WTC11 (cell line): Measurements from ENCODE around the gene FRRS1. TPM values are rescaled to one million over a fixed set of nuclear protein-coding genes. Genes with fewer than 3 reads are reported as not detected.

Source experiments
- ATAC-seq: fragments of 200-7000 bp; cut with Tn5 transposase; 2 replicates; pipeline ENCODE4 v1.10.0; 2021; ENCODE audit warnings: mild to moderate bottlenecking, moderate library complexity
- CTCF ChIA-PET: fragments of 300-600 bp; sonication (Branson Sonifier 250); formaldehyde crosslinking; loops from one replicate; lab custom pipeline; 2021; ENCODE audit warnings: antibody characterized with exemption; lab: Charles Lee
- POLR2A ChIA-PET: fragments of 350-600 bp; sonication (Branson Sonifier 250); formaldehyde crosslinking; loops from one replicate; lab custom pipeline; 2021; ENCODE audit warnings: antibody characterized with exemption; lab: Charles Lee
- DNase-seq: peaks from one replicate; pipeline ENCODE4 v3.0.0; 2021; ENCODE audit warnings: low spot score
- H3K27ac Mint-ChIP-seq: 2 replicates; pipeline ENCODE4 v1.8.0; 2021; ENCODE audit warnings: mixed read lengths
- H3K27me3 Mint-ChIP-seq: 2 replicates; pipeline ENCODE4 v1.8.0; 2021; ENCODE audit warnings: low read depth, mild to moderate bottlenecking, moderate library complexity, mixed read lengths
- H3K36me3 Mint-ChIP-seq: 2 replicates; pipeline ENCODE4 v1.8.0; 2021; ENCODE audit warnings: mixed read lengths
- H3K4me1 Mint-ChIP-seq: 2 replicates; pipeline ENCODE4 v1.8.0; 2022; ENCODE audit warnings: mixed read lengths
- H3K4me3 Mint-ChIP-seq: 2 replicates; pipeline ENCODE4 v1.8.0; 2021; ENCODE audit warnings: mild to moderate bottlenecking, moderate library complexity, mixed read lengths
- H3K9me3 Mint-ChIP-seq: 2 replicates; pipeline ENCODE4 v1.8.0; 2021; ENCODE audit warnings: mixed read lengths
- ATF1 ChIP-seq: sonication (generic); formaldehyde crosslinking; IDR thresholded peaks from 2 replicates; pipeline ENCODE4 v1.8.1; 2023; ENCODE audit warnings: mild to moderate bottlenecking, moderate library complexity, missing genetic modification reagents
- CBFB ChIP-seq: sonication (generic); formaldehyde crosslinking; IDR thresholded peaks from 2 replicates; pipeline ENCODE4 v1.8.1; 2022; ENCODE audit warnings: mild to moderate bottlenecking, low read depth, missing genetic modification reagents
- EMX1 ChIP-seq: fragments of 250-450 bp; sonication (Bioruptor Pico); IDR thresholded peaks from 2 replicates; pipeline ENCODE4 v1.8.0; 2021; ENCODE audit warnings: mild to moderate bottlenecking
- JAZF1 ChIP-seq: fragments of 250-450 bp; sonication (Bioruptor Pico); IDR thresholded peaks from 2 replicates; pipeline ENCODE4 v1.9.0; 2021; ENCODE audit warnings: moderate library complexity, mild to moderate bottlenecking, inconsistent platforms
- MYBL2 ChIP-seq: sonication (generic); formaldehyde crosslinking; IDR thresholded peaks from 2 replicates; pipeline ENCODE4 v1.8.1; 2023; ENCODE audit warnings: mild to moderate bottlenecking, moderate library complexity, missing genetic modification reagents
- NFATC4 ChIP-seq: fragments of 250-450 bp; sonication (Bioruptor Pico); IDR thresholded peaks from 2 replicates; pipeline ENCODE4 v1.9.0; 2021; ENCODE audit warnings: mild to moderate bottlenecking
- NR2C2 ChIP-seq: sonication (generic); formaldehyde crosslinking; IDR thresholded peaks from 2 replicates; pipeline ENCODE4 v1.8.0; 2022; ENCODE audit warnings: mild to moderate bottlenecking, missing genetic modification reagents
- SMAD3 ChIP-seq: sonication (generic); formaldehyde crosslinking; IDR thresholded peaks from 2 replicates; pipeline ENCODE4 v1.8.0; 2022; ENCODE audit warnings: missing genetic modification reagents, mild to moderate bottlenecking, borderline replicate concordance
- TCF7 ChIP-seq: sonication (generic); formaldehyde crosslinking; IDR thresholded peaks from 2 replicates; pipeline ENCODE4 v1.8.0; 2022; ENCODE audit warnings: mild to moderate bottlenecking, low read depth, missing genetic modification reagents, moderate library complexity
- ZBTB21 ChIP-seq: sonication (generic); formaldehyde crosslinking; IDR thresholded peaks from 2 replicates; pipeline ENCODE4 v1.8.1; 2023; ENCODE audit warnings: mild to moderate bottlenecking, missing genetic modification reagents, borderline replicate concordance
- ZNF263 ChIP-seq: sonication (generic); formaldehyde crosslinking; IDR thresholded peaks from 2 replicates; pipeline ENCODE4 v1.8.1; 2022; ENCODE audit warnings: low read depth, mild to moderate bottlenecking, moderate library complexity, missing genetic modification reagents
- ZNF396 ChIP-seq: fragments of 250-450 bp; sonication (Bioruptor Pico); IDR thresholded peaks from 2 replicates; pipeline ENCODE4 v1.8.0; 2021; ENCODE audit warnings: mild to moderate bottlenecking, moderate library complexity, borderline replicate concordance
- total RNA-seq: library from RNA; stranded (reverse); gene quantifications from 3 replicates; pipeline ENCODE4 v1.2.3, GENCODE V29; 2021
- TF ChIP-seq, protein P1 (sequence below): sonication (generic); formaldehyde crosslinking; IDR thresholded peaks from 2 replicates; pipeline ENCODE4 v1.8.0; 2023; ENCODE audit warnings: mild to moderate bottlenecking, missing genetic modification reagents
- TF ChIP-seq, protein P2 (sequence below): sonication (generic); formaldehyde crosslinking; IDR thresholded peaks from 2 replicates; pipeline ENCODE4 v1.8.0; 2023; ENCODE audit warnings: missing genetic modification reagents, mild to moderate bottlenecking, borderline replicate concordance
- TF ChIP-seq, protein P3 (sequence below): sonication (generic); formaldehyde crosslinking; IDR thresholded peaks from 2 replicates; pipeline ENCODE4 v1.8.1; 2023; ENCODE audit warnings: mild to moderate bottlenecking, missing genetic modification reagents, moderate library complexity
- TF ChIP-seq, protein P4 (sequence below): fragments of 250-450 bp; sonication (Bioruptor Pico); conservative IDR thresholded peaks from 2 replicates; pipeline ENCODE4 v1.9.0; 2021; ENCODE audit warnings: mild to moderate bottlenecking
- TF ChIP-seq, protein P5 (sequence below): sonication (generic); formaldehyde crosslinking; IDR thresholded peaks from 2 replicates; pipeline ENCODE4 v1.8.1; 2022; ENCODE audit warnings: low read depth, missing genetic modification reagents, borderline replicate concordance
- TF ChIP-seq, protein P6 (sequence below): fragments of 200-600 bp; IDR thresholded peaks from 2 replicates; pipeline ENCODE4 v1.8.0; 2022; ENCODE audit warnings: antibody characterized with exemption

FRRS1 gene
- total RNA-seq, 1 experiment from 2014 or later = 6.2 TPM

DNA sequence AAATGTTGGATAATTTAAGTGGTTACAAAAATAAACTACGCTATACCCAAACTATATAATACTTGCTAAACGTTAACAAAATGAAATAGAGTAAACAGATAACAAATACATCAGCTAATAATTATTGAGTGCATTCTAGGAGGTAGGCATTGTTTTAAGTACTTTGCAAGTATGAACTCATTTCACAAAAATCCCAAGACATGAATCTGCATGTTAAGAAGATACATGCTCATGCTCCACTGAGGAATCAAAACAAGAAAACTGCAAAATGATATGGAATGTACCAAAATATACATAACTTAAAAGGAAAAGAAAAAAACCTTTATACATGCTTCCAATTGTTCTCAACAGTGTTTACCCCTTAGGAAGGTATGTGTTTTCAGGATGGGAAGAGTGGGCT lies 2.5 kb downstream of the FRRS1 start:
- Mint-ChIP-seq H3K4me1 (peaks cover 34% of the 10 kb centered on the region), H3K36me3 (peaks cover 18% of the 10 kb centered on the region), H3K4me3 (no peak overlapping the region), H3K9me3 (peaks cover 13% of the 10 kb centered on the region), H3K27me3 (peaks cover 18% of the 10 kb centered on the region), H3K27ac (no peak overlapping the region)
- no peak for ATAC-seq
- TF ChIP-seq EMX1 (CRISPR knock-in tag) (no peak), NR2C2 (CRISPR knock-in tag) (no peak), ZNF396 (no peak), ZBTB21 (no peak), MYBL2 (CRISPR knock-in tag) (no peak), ZNF263 (no peak), TCF7 (CRISPR knock-in tag) (no peak), JAZF1 (no peak), SMAD3 (CRISPR knock-in tag) (no peak), CBFB (no peak), ATF1 (CRISPR knock-in tag) (no peak), NFATC4 (CRISPR knock-in tag) (no peak)
- TF ChIP-seq, protein P1, sequence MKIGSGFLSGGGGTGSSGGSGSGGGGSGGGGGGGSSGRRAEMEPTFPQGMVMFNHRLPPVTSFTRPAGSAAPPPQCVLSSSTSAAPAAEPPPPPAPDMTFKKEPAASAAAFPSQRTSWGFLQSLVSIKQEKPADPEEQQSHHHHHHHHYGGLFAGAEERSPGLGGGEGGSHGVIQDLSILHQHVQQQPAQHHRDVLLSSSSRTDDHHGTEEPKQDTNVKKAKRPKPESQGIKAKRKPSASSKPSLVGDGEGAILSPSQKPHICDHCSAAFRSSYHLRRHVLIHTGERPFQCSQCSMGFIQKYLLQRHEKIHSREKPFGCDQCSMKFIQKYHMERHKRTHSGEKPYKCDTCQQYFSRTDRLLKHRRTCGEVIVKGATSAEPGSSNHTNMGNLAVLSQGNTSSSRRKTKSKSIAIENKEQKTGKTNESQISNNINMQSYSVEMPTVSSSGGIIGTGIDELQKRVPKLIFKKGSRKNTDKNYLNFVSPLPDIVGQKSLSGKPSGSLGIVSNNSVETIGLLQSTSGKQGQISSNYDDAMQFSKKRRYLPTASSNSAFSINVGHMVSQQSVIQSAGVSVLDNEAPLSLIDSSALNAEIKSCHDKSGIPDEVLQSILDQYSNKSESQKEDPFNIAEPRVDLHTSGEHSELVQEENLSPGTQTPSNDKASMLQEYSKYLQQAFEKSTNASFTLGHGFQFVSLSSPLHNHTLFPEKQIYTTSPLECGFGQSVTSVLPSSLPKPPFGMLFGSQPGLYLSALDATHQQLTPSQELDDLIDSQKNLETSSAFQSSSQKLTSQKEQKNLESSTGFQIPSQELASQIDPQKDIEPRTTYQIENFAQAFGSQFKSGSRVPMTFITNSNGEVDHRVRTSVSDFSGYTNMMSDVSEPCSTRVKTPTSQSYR (CRISPR knock-in tag) = no peak
- TF ChIP-seq, protein P2, sequence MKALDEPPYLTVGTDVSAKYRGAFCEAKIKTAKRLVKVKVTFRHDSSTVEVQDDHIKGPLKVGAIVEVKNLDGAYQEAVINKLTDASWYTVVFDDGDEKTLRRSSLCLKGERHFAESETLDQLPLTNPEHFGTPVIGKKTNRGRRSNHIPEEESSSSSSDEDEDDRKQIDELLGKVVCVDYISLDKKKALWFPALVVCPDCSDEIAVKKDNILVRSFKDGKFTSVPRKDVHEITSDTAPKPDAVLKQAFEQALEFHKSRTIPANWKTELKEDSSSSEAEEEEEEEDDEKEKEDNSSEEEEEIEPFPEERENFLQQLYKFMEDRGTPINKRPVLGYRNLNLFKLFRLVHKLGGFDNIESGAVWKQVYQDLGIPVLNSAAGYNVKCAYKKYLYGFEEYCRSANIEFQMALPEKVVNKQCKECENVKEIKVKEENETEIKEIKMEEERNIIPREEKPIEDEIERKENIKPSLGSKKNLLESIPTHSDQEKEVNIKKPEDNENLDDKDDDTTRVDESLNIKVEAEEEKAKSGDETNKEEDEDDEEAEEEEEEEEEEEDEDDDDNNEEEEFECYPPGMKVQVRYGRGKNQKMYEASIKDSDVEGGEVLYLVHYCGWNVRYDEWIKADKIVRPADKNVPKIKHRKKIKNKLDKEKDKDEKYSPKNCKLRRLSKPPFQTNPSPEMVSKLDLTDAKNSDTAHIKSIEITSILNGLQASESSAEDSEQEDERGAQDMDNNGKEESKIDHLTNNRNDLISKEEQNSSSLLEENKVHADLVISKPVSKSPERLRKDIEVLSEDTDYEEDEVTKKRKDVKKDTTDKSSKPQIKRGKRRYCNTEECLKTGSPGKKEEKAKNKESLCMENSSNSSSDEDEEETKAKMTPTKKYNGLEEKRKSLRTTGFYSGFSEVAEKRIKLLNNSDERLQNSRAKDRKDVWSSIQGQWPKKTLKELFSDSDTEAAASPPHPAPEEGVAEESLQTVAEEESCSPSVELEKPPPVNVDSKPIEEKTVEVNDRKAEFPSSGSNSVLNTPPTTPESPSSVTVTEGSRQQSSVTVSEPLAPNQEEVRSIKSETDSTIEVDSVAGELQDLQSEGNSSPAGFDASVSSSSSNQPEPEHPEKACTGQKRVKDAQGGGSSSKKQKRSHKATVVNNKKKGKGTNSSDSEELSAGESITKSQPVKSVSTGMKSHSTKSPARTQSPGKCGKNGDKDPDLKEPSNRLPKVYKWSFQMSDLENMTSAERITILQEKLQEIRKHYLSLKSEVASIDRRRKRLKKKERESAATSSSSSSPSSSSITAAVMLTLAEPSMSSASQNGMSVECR (CRISPR knock-in tag) = no peak
- TF ChIP-seq, protein P3, sequence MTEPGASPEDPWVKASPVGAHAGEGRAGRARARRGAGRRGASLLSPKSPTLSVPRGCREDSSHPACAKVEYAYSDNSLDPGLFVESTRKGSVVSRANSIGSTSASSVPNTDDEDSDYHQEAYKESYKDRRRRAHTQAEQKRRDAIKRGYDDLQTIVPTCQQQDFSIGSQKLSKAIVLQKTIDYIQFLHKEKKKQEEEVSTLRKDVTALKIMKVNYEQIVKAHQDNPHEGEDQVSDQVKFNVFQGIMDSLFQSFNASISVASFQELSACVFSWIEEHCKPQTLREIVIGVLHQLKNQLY = no peak
- TF ChIP-seq, protein P4, sequence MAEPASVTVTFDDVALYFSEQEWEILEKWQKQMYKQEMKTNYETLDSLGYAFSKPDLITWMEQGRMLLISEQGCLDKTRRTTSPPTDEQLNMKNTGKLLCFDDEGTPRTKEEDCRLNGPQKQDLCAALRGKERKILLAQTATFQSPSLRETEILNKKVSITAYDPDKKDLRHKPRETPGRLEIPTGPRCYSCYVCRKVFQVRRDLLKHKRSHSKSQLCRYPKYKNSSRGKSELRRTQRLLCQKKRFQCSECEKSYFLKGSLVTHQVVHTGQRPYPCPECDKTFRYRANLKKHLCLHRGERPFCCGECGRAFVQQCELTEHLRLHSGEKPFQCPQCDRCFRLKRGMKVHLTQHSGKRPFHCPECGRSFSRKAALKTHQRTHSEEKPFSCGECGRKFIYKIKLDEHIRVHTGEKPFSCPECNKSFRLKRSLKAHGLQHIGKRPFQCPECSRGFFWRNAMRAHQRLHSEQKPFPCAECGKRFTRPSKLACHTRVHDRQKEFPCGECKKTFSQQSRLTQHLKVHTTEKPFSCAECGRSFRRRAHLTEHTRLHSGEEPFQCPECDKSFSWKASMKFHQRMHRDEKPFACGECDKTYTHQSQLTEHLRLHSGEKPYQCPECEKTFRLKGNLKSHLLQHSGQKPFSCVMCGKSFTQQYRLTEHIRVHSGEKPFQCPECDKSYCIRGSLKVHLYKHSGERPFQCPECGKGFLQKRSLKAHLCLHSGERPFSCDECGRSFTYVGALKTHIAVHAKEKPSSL (CRISPR knock-in tag) = no peak
- TF ChIP-seq, protein P5, sequence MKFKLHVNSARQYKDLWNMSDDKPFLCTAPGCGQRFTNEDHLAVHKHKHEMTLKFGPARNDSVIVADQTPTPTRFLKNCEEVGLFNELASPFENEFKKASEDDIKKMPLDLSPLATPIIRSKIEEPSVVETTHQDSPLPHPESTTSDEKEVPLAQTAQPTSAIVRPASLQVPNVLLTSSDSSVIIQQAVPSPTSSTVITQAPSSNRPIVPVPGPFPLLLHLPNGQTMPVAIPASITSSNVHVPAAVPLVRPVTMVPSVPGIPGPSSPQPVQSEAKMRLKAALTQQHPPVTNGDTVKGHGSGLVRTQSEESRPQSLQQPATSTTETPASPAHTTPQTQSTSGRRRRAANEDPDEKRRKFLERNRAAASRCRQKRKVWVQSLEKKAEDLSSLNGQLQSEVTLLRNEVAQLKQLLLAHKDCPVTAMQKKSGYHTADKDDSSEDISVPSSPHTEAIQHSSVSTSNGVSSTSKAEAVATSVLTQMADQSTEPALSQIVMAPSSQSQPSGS (CRISPR knock-in tag) = no peak
- TF ChIP-seq, protein P6, sequence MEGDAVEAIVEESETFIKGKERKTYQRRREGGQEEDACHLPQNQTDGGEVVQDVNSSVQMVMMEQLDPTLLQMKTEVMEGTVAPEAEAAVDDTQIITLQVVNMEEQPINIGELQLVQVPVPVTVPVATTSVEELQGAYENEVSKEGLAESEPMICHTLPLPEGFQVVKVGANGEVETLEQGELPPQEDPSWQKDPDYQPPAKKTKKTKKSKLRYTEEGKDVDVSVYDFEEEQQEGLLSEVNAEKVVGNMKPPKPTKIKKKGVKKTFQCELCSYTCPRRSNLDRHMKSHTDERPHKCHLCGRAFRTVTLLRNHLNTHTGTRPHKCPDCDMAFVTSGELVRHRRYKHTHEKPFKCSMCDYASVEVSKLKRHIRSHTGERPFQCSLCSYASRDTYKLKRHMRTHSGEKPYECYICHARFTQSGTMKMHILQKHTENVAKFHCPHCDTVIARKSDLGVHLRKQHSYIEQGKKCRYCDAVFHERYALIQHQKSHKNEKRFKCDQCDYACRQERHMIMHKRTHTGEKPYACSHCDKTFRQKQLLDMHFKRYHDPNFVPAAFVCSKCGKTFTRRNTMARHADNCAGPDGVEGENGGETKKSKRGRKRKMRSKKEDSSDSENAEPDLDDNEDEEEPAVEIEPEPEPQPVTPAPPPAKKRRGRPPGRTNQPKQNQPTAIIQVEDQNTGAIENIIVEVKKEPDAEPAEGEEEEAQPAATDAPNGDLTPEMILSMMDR = no peak
- no peak for DNase-seq
- POLR2A ChIA-PET = no interaction called here
- CTCF ChIA-PET = no interaction called here
